ENCODE results near the gene NEDD4L.

Gene NEDD4L

DNA sequence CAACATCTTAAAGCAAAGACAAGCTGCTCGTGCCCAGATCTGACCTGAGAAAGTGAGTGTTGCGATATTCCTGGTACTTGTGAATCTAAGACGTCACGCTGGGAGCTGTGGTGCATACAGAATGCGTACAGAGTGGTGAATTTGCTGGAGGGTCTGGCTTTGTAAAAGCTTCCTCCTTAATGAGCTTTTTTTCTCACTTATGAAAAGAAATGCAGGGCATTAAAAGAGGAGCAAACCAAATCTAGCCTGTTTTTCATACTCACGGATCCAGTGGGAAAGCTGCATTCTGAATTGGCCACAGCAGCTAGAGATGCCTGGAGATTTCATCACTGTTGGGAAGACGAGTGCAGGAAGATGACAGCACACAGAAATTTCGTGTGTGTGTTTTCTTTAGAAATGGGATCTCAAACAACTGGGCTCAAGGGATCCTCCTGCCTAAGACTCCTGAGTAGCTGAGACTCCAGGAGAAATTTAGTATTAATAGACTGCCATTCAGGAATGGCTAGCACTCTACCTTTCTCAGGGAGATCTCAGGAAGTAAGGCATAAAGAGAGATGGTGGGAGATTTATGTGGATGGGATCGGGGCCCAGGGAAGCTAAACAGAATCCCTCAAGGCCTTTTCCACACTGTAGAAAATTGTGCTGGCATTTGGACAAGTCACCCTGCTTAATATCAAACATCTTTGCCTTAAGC is 403.5 kb downstream of the NEDD4L start:
- no peaks in the 10 kb centered on the region for H3K36me3 ChIP-seq (ENCODE audit: insufficient read depth, insufficient read length, low read length)
- no peak overlapping the region for H3K9ac ChIP-seq (ENCODE audit: insufficient read length, low read depth)
- H3K4me1 ChIP-seq (ENCODE audit: insufficient read depth, insufficient read length): peaks cover 4% of the 10 kb centered on the region
- peak; percentile 43 for DNase-seq (ENCODE audit: low read depth, low spot score)
- no peaks in the 10 kb centered on the region for H3K9me3 ChIP-seq (ENCODE audit: insufficient read depth, low read length)
- H3K4me3 ChIP-seq (ENCODE audit: insufficient read length, low read depth): no peak overlapping the region
- H3K27me3 ChIP-seq (ENCODE audit: insufficient read depth, insufficient read length): no peaks in the 10 kb centered on the region
- no peak for TF ChIP-seq ZNF274 (IDR thresholded peaks at IDR 0.05; ENCODE audit: low read depth, low read length)
- no peak for TF ChIP-seq SUZ12 (IDR thresholded peaks at IDR 0.05; ENCODE audit: extremely low read depth, insufficient read depth, insufficient read length)
- no peak for TF ChIP-seq YY1 (IDR thresholded peaks at IDR 0.05; ENCODE audit: insufficient read depth, insufficient read length)

- H3K36me3 ChIP-seq (ENCODE audit: insufficient read depth, insufficient read length, low read length): no peaks in the 10 kb centered on the region
- H3K4me3 ChIP-seq (ENCODE audit: insufficient read length, low read depth): no peak overlapping the region
- H3K4me1 ChIP-seq (ENCODE audit: insufficient read depth, insufficient read length): peaks cover 4% of the 10 kb centered on the region
- no peak for TF ChIP-seq YY1 (IDR thresholded peaks at IDR 0.05; ENCODE audit: insufficient read depth, insufficient read length)
- no peak for TF ChIP-seq SUZ12 (IDR thresholded peaks at IDR 0.05; ENCODE audit: extremely low read depth, insufficient read depth, insufficient read length)
- TF ChIP-seq ZNF274 (IDR thresholded peaks at IDR 0.05; ENCODE audit: low read depth, low read length): no peak
- DNase-seq (ENCODE audit: low read depth, low spot score): peak; percentile 8
- H3K27me3 ChIP-seq (ENCODE audit: insufficient read depth, insufficient read length): no peaks in the 10 kb centered on the region
- H3K9me3 ChIP-seq (ENCODE audit: insufficient read depth, low read length): no peaks in the 10 kb centered on the region
- no peak overlapping the region for H3K9ac ChIP-seq (ENCODE audit: insufficient read length, low read depth)
Measured at GRCh38 chr18:58449464-58449863, 405.4 kb downstream of the NEDD4L start.

Measured in NT2/D1 (cell line).